ENCODE measurements around the gene ZEB1. TPM values are rescaled to one million over a fixed set of nuclear protein-coding genes. Genes with fewer than 3 reads are reported as not detected.

ZEB1 gene
- polyA plus RNA-seq, 1 donor from 2014 or later: 18.0 TPM

DNA sequence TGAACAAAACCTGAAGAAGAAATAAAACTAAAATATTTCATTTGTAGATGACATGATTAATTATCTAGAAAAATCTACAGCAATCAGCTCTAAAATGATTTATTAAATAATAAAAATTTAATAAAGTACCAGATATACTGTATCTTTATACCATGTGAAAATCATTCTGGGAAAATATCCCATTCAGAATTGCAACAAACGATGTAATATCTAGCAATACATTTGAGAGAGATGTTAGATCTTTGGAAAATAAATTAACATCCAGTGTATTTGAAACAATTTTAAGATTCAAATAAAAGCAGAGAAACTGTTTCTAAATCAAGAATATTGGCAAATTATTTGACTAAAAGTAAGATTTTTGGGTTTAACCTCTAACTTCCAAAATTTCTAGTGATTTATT, 62.2 kb downstream of the ZEB1 start:
- Histone ChIP-seq H3K27ac (ENCODE audit: low read length) (no peak overlapping the region), H3K9me2 (ENCODE audit: insufficient read depth, low read length) (no peaks in the 10 kb centered on the region), H3F3A (ENCODE audit: insufficient read depth, low read length, poor library complexity, severe bottlenecking) (no peaks in the 10 kb centered on the region), H3K9me3 (ENCODE audit: low read length) (no peaks in the 10 kb centered on the region), H4K20me1 (ENCODE audit: insufficient read depth) (no peaks in the 10 kb centered on the region), H3K4me2 (ENCODE audit: low read length) (no peak overlapping the region), H3K27me3 (ENCODE audit: insufficient read depth, low read depth, low read length) (no peaks in the 10 kb centered on the region), H3K9ac (ENCODE audit: low read length) (no peak overlapping the region), H3K4me3 (ENCODE audit: low read length) (no peak overlapping the region), H3K36me3 (ENCODE audit: insufficient read depth, low read length) (no peaks in the 10 kb centered on the region), H2AFZ (ENCODE audit: low read depth, low read length) (no peak overlapping the region), H3K79me2 (replicated peaks; ENCODE audit: insufficient read depth, low read length) (peaks cover 58% of the 10 kb centered on the region)
- TF ChIP-seq MXI1 (conservative IDR thresholded peaks at IDR 0.05; ENCODE audit: poor library complexity, severe bottlenecking): no peak
- TF ChIP-seq, protein P1, sequence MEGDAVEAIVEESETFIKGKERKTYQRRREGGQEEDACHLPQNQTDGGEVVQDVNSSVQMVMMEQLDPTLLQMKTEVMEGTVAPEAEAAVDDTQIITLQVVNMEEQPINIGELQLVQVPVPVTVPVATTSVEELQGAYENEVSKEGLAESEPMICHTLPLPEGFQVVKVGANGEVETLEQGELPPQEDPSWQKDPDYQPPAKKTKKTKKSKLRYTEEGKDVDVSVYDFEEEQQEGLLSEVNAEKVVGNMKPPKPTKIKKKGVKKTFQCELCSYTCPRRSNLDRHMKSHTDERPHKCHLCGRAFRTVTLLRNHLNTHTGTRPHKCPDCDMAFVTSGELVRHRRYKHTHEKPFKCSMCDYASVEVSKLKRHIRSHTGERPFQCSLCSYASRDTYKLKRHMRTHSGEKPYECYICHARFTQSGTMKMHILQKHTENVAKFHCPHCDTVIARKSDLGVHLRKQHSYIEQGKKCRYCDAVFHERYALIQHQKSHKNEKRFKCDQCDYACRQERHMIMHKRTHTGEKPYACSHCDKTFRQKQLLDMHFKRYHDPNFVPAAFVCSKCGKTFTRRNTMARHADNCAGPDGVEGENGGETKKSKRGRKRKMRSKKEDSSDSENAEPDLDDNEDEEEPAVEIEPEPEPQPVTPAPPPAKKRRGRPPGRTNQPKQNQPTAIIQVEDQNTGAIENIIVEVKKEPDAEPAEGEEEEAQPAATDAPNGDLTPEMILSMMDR (IDR thresholded peaks at IDR 0.05; ENCODE audit: poor library complexity, severe bottlenecking): no peak
- no peak for TF ChIP-seq RAD21 (conservative IDR thresholded peaks at IDR 0.05)
- no peak for TF ChIP-seq EP300 (conservative IDR thresholded peaks at IDR 0.05; ENCODE audit: poor library complexity, severe bottlenecking)
- no peak for TF ChIP-seq SMC3 (conservative IDR thresholded peaks at IDR 0.05; ENCODE audit: poor library complexity)
- no peak for TF ChIP-seq POLR2AphosphoS5 (IDR thresholded peaks at IDR 0.05)
- no peak for TF ChIP-seq EZH2 (IDR thresholded peaks at IDR 0.05; ENCODE audit: borderline replicate concordance, insufficient read depth, low read length, poor library complexity, severe bottlenecking)

DNA sequence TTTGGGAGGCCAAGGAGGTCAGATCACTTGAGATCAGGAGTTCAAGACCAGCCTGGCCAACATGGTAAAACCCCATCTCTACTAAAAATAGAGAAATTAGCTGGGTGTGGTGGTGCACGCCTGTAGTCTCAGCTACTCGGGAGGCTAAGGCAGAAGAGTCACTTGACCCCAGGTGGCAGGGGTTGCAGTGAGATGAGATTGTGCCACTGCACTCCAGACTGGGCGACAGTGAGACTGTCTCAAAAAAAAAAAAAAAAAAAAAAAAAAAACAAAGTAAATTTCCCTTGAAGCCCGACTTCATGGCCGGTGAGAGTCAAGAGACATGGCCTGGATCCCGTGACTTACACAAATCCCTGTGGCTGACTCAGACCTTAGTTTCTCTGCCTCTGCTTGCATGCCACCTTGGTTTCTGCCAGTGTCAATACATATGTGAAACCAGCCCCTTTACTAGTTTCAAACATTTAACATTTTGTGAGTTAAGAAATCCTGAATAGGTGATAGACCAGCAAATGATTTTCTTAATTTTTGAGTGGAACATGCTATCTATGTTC, 62.8 kb downstream of the ZEB1 start:
- Histone ChIP-seq H3K36me3 (ENCODE audit: insufficient read depth, low read length) (no peaks in the 10 kb centered on the region), H3K27ac (ENCODE audit: low read length) (no peak overlapping the region), H2AFZ (ENCODE audit: low read depth, low read length) (no peak overlapping the region), H3K27me3 (ENCODE audit: insufficient read depth, low read depth, low read length) (no peaks in the 10 kb centered on the region), H3K4me3 (ENCODE audit: low read length) (no peak overlapping the region), H3F3A (ENCODE audit: insufficient read depth, low read length, poor library complexity, severe bottlenecking) (no peaks in the 10 kb centered on the region), H3K79me2 (replicated peaks; ENCODE audit: insufficient read depth, low read length) (peaks cover 52% of the 10 kb centered on the region), H3K9me3 (ENCODE audit: low read length) (no peaks in the 10 kb centered on the region), H3K9ac (ENCODE audit: low read length) (no peak overlapping the region), H3K4me2 (ENCODE audit: low read length) (no peak overlapping the region), H3K9me2 (ENCODE audit: insufficient read depth, low read length) (no peaks in the 10 kb centered on the region), H4K20me1 (ENCODE audit: insufficient read depth) (no peaks in the 10 kb centered on the region)
- TF ChIP-seq SMC3 (conservative IDR thresholded peaks at IDR 0.05; ENCODE audit: poor library complexity) (no peak), RAD21 (conservative IDR thresholded peaks at IDR 0.05) (no peak), EZH2 (IDR thresholded peaks at IDR 0.05; ENCODE audit: borderline replicate concordance, insufficient read depth, low read length, poor library complexity, severe bottlenecking) (no peak), EP300 (conservative IDR thresholded peaks at IDR 0.05; ENCODE audit: poor library complexity, severe bottlenecking) (no peak), POLR2AphosphoS5 (IDR thresholded peaks at IDR 0.05) (no peak), MXI1 (conservative IDR thresholded peaks at IDR 0.05; ENCODE audit: poor library complexity, severe bottlenecking) (no peak)

DNA sequence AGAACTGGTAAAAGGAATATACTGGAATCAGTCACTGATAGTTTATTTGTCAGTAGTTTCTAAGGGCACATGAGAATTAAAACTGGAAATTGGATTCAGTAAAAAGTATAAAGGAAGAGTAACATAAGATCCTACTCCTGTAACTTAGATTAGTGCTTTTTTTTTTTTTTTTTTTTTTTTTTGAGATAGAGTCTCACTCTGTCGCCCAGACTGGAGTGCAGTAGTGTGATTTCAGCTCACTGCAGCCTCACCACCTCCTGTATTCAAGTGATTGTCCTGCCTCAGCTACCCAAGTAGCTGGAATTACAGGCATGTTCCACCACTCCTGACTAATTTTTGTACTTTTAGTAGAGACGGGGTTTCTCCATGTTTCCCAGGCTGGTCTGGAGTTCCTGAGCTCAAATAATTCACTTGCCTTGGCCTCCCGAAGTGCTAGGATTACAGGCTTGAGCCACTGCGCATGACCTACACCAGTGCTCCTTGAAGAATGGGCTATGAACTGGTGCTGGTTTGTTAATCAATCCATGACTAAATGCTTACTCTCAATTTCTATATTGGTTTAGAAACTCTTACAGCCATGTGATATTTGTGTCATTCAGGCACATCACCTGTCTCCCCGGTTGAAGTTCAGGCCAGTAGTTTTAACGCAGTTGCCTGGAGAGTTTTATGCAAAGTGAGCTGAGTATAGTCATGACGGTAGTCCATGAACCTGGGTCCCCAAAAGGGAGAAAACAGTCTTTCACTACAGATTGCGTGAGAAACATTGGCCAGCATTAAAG, 65.0 kb downstream of the ZEB1 start:
- Histone ChIP-seq H3K27ac (ENCODE audit: low read length) (no peak overlapping the region), H4K20me1 (ENCODE audit: insufficient read depth) (no peaks in the 10 kb centered on the region), H3K4me2 (ENCODE audit: low read length) (no peak overlapping the region), H3K9me3 (ENCODE audit: low read length) (no peaks in the 10 kb centered on the region), H3K27me3 (ENCODE audit: insufficient read depth, low read depth, low read length) (no peaks in the 10 kb centered on the region), H3K9me2 (ENCODE audit: insufficient read depth, low read length) (no peaks in the 10 kb centered on the region), H3K9ac (ENCODE audit: low read length) (no peak overlapping the region), H2AFZ (ENCODE audit: low read depth, low read length) (no peak overlapping the region), H3K4me3 (ENCODE audit: low read length) (no peak overlapping the region), H3K36me3 (ENCODE audit: insufficient read depth, low read length) (no peaks in the 10 kb centered on the region), H3K79me2 (replicated peaks; ENCODE audit: insufficient read depth, low read length) (peaks cover 40% of the 10 kb centered on the region), H3F3A (ENCODE audit: insufficient read depth, low read length, poor library complexity, severe bottlenecking) (no peaks in the 10 kb centered on the region)
- TF ChIP-seq MXI1 (conservative IDR thresholded peaks at IDR 0.05; ENCODE audit: poor library complexity, severe bottlenecking) (no peak), POLR2AphosphoS5 (IDR thresholded peaks at IDR 0.05) (no peak), EZH2 (IDR thresholded peaks at IDR 0.05; ENCODE audit: borderline replicate concordance, insufficient read depth, low read length, poor library complexity, severe bottlenecking) (no peak), EP300 (conservative IDR thresholded peaks at IDR 0.05; ENCODE audit: poor library complexity, severe bottlenecking) (no peak), RAD21 (conservative IDR thresholded peaks at IDR 0.05) (no peak)
- TF ChIP-seq, protein P2, sequence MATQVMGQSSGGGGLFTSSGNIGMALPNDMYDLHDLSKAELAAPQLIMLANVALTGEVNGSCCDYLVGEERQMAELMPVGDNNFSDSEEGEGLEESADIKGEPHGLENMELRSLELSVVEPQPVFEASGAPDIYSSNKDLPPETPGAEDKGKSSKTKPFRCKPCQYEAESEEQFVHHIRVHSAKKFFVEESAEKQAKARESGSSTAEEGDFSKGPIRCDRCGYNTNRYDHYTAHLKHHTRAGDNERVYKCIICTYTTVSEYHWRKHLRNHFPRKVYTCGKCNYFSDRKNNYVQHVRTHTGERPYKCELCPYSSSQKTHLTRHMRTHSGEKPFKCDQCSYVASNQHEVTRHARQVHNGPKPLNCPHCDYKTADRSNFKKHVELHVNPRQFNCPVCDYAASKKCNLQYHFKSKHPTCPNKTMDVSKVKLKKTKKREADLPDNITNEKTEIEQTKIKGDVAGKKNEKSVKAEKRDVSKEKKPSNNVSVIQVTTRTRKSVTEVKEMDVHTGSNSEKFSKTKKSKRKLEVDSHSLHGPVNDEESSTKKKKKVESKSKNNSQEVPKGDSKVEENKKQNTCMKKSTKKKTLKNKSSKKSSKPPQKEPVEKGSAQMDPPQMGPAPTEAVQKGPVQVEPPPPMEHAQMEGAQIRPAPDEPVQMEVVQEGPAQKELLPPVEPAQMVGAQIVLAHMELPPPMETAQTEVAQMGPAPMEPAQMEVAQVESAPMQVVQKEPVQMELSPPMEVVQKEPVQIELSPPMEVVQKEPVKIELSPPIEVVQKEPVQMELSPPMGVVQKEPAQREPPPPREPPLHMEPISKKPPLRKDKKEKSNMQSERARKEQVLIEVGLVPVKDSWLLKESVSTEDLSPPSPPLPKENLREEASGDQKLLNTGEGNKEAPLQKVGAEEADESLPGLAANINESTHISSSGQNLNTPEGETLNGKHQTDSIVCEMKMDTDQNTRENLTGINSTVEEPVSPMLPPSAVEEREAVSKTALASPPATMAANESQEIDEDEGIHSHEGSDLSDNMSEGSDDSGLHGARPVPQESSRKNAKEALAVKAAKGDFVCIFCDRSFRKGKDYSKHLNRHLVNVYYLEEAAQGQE (IDR thresholded peaks at IDR 0.05; ENCODE audit: borderline replicate concordance): no peak
- TF ChIP-seq, protein P1 (IDR thresholded peaks at IDR 0.05; ENCODE audit: poor library complexity, severe bottlenecking): no peak

Data from neural cell (in vitro differentiated cells).